ENCODE results near the gene SPTBN1.

Gene SPTBN1

GRCh38 chr2:54599914-54600313 is 143.8 kb downstream of the SPTBN1 start:
- Histone ChIP-seq H3K9me3 (ENCODE audit: control insufficient read depth, low read depth, low read length) (no peaks in the 10 kb centered on the region), H3K27me3 (ENCODE audit: control insufficient read depth, insufficient read depth, low read length) (no peaks in the 10 kb centered on the region), H3K36me3 (ENCODE audit: control insufficient read depth, low read depth, low read length) (peaks cover 5% of the 10 kb centered on the region), H3K4me3 (ENCODE audit: low read length) (no peak overlapping the region), H3K4me1 (ENCODE audit: control insufficient read depth, low read depth, low read length) (peaks cover 13% of the 10 kb centered on the region), H3K27ac (ENCODE audit: low read length) (no peak overlapping the region), H3K9ac (ENCODE audit: low read length) (no peak overlapping the region)

- Histone ChIP-seq H3K27ac (ENCODE audit: low read length) (no peak overlapping the region), H3K36me3 (ENCODE audit: control insufficient read depth, low read depth, low read length) (peaks cover 5% of the 10 kb centered on the region), H3K4me3 (ENCODE audit: low read length) (no peak overlapping the region), H3K27me3 (ENCODE audit: control insufficient read depth, insufficient read depth, low read length) (no peaks in the 10 kb centered on the region), H3K9me3 (ENCODE audit: control insufficient read depth, low read depth, low read length) (no peaks in the 10 kb centered on the region), H3K9ac (ENCODE audit: low read length) (no peak overlapping the region), H3K4me1 (ENCODE audit: control insufficient read depth, low read depth, low read length) (peaks cover 21% of the 10 kb centered on the region)
Measured at GRCh38 chr2:54601339-54601738, 145.2 kb downstream of the SPTBN1 start.

- Histone ChIP-seq H3K9ac (ENCODE audit: low read length) (no peak overlapping the region), H3K27ac (ENCODE audit: low read length) (no peak overlapping the region)
Measured at GRCh38 chr2:54602736-54603322, 146.7 kb downstream of the SPTBN1 start.

GRCh38 chr2:54603357-54603756 is 147.2 kb downstream of the SPTBN1 start:
- Histone ChIP-seq H3K9ac (ENCODE audit: low read length) (no peak overlapping the region), H3K4me1 (ENCODE audit: control insufficient read depth, low read depth, low read length) (peaks cover 21% of the 10 kb centered on the region), H3K27ac (ENCODE audit: low read length) (no peak overlapping the region), H3K27me3 (ENCODE audit: control insufficient read depth, insufficient read depth, low read length) (no peaks in the 10 kb centered on the region), H3K9me3 (ENCODE audit: control insufficient read depth, low read depth, low read length) (no peaks in the 10 kb centered on the region), H3K4me3 (ENCODE audit: low read length) (no peak overlapping the region), H3K36me3 (ENCODE audit: control insufficient read depth, low read depth, low read length) (peaks cover 5% of the 10 kb centered on the region)

More at GRCh38 chr2:54602736-54603322, 146.7 kb downstream of the SPTBN1 start:
- Histone ChIP-seq H3K27me3 (ENCODE audit: control insufficient read depth, insufficient read depth, low read length) (no peaks in the 10 kb centered on the region), H3K9me3 (ENCODE audit: control insufficient read depth, low read depth, low read length) (no peaks in the 10 kb centered on the region), H3K36me3 (ENCODE audit: control insufficient read depth, low read depth, low read length) (peaks cover 5% of the 10 kb centered on the region), H3K4me3 (ENCODE audit: low read length) (no peak overlapping the region), H3K4me1 (ENCODE audit: control insufficient read depth, low read depth, low read length) (peaks cover 21% of the 10 kb centered on the region)

- no peak overlapping the region for H3K9ac ChIP-seq (ENCODE audit: low read length)
- H3K27me3 ChIP-seq (ENCODE audit: control insufficient read depth, insufficient read depth, low read length): no peaks in the 10 kb centered on the region
- H3K27ac ChIP-seq (ENCODE audit: low read length): no peak overlapping the region
- peaks cover 21% of the 10 kb centered on the region for H3K4me1 ChIP-seq (ENCODE audit: control insufficient read depth, low read depth, low read length)
- peaks cover 5% of the 10 kb centered on the region for H3K36me3 ChIP-seq (ENCODE audit: control insufficient read depth, low read depth, low read length)
- no peak overlapping the region for H3K4me3 ChIP-seq (ENCODE audit: low read length)
- H3K9me3 ChIP-seq (ENCODE audit: control insufficient read depth, low read depth, low read length): no peaks in the 10 kb centered on the region
Measured at GRCh38 chr2:54603796-54604195, 147.7 kb downstream of the SPTBN1 start.

- Histone ChIP-seq H3K27me3 (ENCODE audit: control insufficient read depth, insufficient read depth, low read length) (no peaks in the 10 kb centered on the region), H3K4me1 (ENCODE audit: control insufficient read depth, low read depth, low read length) (peaks cover 21% of the 10 kb centered on the region), H3K36me3 (ENCODE audit: control insufficient read depth, low read depth, low read length) (peaks cover under 1% of the 10 kb centered on the region), H3K9ac (ENCODE audit: low read length) (no peak overlapping the region), H3K9me3 (ENCODE audit: control insufficient read depth, low read depth, low read length) (no peaks in the 10 kb centered on the region), H3K27ac (ENCODE audit: low read length) (no peak overlapping the region), H3K4me3 (ENCODE audit: low read length) (no peak overlapping the region)
Measured at GRCh38 chr2:54604871-54605270, 148.7 kb downstream of the SPTBN1 start.

- H3K27me3 ChIP-seq (ENCODE audit: control insufficient read depth, insufficient read depth, low read length): no peaks in the 10 kb centered on the region
- H3K4me1 ChIP-seq (ENCODE audit: control insufficient read depth, low read depth, low read length): peaks cover 25% of the 10 kb centered on the region
- H3K27ac ChIP-seq (ENCODE audit: low read length): no peak overlapping the region
- no peak overlapping the region for H3K4me3 ChIP-seq (ENCODE audit: low read length)
- H3K9me3 ChIP-seq (ENCODE audit: control insufficient read depth, low read depth, low read length): no peaks in the 10 kb centered on the region
- no peak overlapping the region for H3K9ac ChIP-seq (ENCODE audit: low read length)
- no peaks in the 10 kb centered on the region for H3K36me3 ChIP-seq (ENCODE audit: control insufficient read depth, low read depth, low read length)
Measured at GRCh38 chr2:54605836-54606235, 149.7 kb downstream of the SPTBN1 start.

GRCh38 chr2:54606393-54606958 is 150.3 kb downstream of the SPTBN1 start:
- H3K9ac ChIP-seq (ENCODE audit: low read length): no peak overlapping the region

GRCh38 chr2:54608224-54608623 is 152.1 kb downstream of the SPTBN1 start:
- Histone ChIP-seq H3K4me1 (ENCODE audit: control insufficient read depth, low read depth, low read length) (peaks cover 27% of the 10 kb centered on the region), H3K36me3 (ENCODE audit: control insufficient read depth, low read depth, low read length) (peaks cover 5% of the 10 kb centered on the region), H3K9me3 (ENCODE audit: control insufficient read depth, low read depth, low read length) (no peaks in the 10 kb centered on the region), H3K27ac (ENCODE audit: low read length) (no peak overlapping the region), H3K9ac (ENCODE audit: low read length) (no peak overlapping the region), H3K27me3 (ENCODE audit: control insufficient read depth, insufficient read depth, low read length) (no peaks in the 10 kb centered on the region), H3K4me3 (ENCODE audit: low read length) (no peak overlapping the region)

More at GRCh38 chr2:54606393-54606958, 150.3 kb downstream of the SPTBN1 start:
- H3K9me3 ChIP-seq (ENCODE audit: control insufficient read depth, low read depth, low read length): no peaks in the 10 kb centered on the region
- H3K4me1 ChIP-seq (ENCODE audit: control insufficient read depth, low read depth, low read length): peaks cover 27% of the 10 kb centered on the region
- H3K27ac ChIP-seq (ENCODE audit: low read length): no peak overlapping the region
- H3K27me3 ChIP-seq (ENCODE audit: control insufficient read depth, insufficient read depth, low read length): no peaks in the 10 kb centered on the region
- H3K36me3 ChIP-seq (ENCODE audit: control insufficient read depth, low read depth, low read length): no peaks in the 10 kb centered on the region
- H3K4me3 ChIP-seq (ENCODE audit: low read length): no peak overlapping the region

- Histone ChIP-seq H3K9ac (ENCODE audit: low read length) (no peak overlapping the region), H3K4me3 (ENCODE audit: low read length) (no peak overlapping the region), H3K27ac (ENCODE audit: low read length) (no peak overlapping the region), H3K4me1 (ENCODE audit: control insufficient read depth, low read depth, low read length) (peaks cover 20% of the 10 kb centered on the region), H3K9me3 (ENCODE audit: control insufficient read depth, low read depth, low read length) (no peaks in the 10 kb centered on the region), H3K36me3 (ENCODE audit: control insufficient read depth, low read depth, low read length) (peaks cover 5% of the 10 kb centered on the region), H3K27me3 (ENCODE audit: control insufficient read depth, insufficient read depth, low read length) (no peaks in the 10 kb centered on the region)
Measured at GRCh38 chr2:54609241-54609640, 153.1 kb downstream of the SPTBN1 start.

- no peak overlapping the region for H3K4me3 ChIP-seq (ENCODE audit: low read length)
- H3K9me3 ChIP-seq (ENCODE audit: control insufficient read depth, low read depth, low read length): no peaks in the 10 kb centered on the region
- H3K4me1 ChIP-seq (ENCODE audit: control insufficient read depth, low read depth, low read length): peaks cover 16% of the 10 kb centered on the region
- H3K9ac ChIP-seq (ENCODE audit: low read length): no peak overlapping the region
- peaks cover 5% of the 10 kb centered on the region for H3K36me3 ChIP-seq (ENCODE audit: control insufficient read depth, low read depth, low read length)
- H3K27ac ChIP-seq (ENCODE audit: low read length): no peak overlapping the region
- no peaks in the 10 kb centered on the region for H3K27me3 ChIP-seq (ENCODE audit: control insufficient read depth, insufficient read depth, low read length)
Measured at GRCh38 chr2:54609647-54610046, 153.5 kb downstream of the SPTBN1 start.

- Histone ChIP-seq H3K9me3 (ENCODE audit: control insufficient read depth, low read depth, low read length) (no peaks in the 10 kb centered on the region), H3K4me1 (ENCODE audit: control insufficient read depth, low read depth, low read length) (peaks cover 6% of the 10 kb centered on the region), H3K9ac (ENCODE audit: low read length) (no peak overlapping the region), H3K4me3 (ENCODE audit: low read length) (no peak overlapping the region), H3K36me3 (ENCODE audit: control insufficient read depth, low read depth, low read length) (peaks cover 9% of the 10 kb centered on the region), H3K27ac (ENCODE audit: low read length) (no peak overlapping the region), H3K27me3 (ENCODE audit: control insufficient read depth, insufficient read depth, low read length) (no peaks in the 10 kb centered on the region)
Measured at GRCh38 chr2:54610700-54611099, 154.6 kb downstream of the SPTBN1 start.
